ENCODE results near the gene NPIPB2. TPM values are rescaled to one million over a fixed set of nuclear protein-coding genes. Genes with fewer than 3 reads are reported as not detected.

NPIPB2 gene
- total and polyA plus RNA-seq, 2 of the 13 experiments (the other 11 are each of a cell fraction or from before 2014, with no cell fraction given), result 1.8 to 4.1 TPM

DNA sequence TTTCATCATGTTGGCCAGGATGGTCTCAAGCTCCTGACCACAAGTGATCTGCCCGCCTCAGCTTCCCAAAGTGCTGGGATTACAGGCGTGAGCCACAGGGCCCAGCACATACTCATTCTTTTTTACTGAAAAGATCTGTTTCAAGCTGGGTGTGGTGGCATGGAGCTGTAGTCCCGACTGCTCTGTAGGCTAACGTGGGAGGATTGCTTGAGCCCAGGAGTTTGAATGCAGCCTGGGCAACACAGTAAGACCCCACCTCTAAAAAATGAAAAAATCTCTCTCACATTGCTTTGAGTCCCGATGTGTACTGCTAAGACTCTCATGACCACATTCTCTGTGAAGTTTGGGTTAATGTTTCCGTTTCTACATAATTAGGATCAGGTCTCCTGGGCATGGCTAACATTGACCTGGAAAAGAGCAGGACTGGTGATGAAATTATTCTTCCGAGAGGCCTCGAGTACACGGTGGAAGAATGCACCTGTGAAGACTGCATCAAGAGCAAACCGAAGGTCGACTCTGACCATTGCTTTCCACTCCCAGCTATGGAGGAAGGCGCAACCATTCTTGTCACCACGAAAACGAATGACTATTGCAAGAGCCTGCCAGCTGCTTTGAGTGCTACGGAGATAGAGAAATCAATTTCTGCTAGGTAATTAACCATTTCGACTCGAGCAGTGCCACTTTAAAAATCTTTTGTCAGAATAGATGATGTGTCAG lies 25.5 kb upstream of the NPIPB2 start:
- Histone ChIP-seq H3K27me3 (ENCODE audit: control insufficient read depth in 1 of 2, insufficient read depth in 2 of 2, low read length in 2 of 2) (peaks cover 4 to 19% of the 10 kb centered on the region in 2 experiments; a peak in 4 of 5 replicates), H3K36me3 (replicated peaks in 1 of 2; ENCODE audit: control insufficient read depth in 1 of 2, insufficient read depth in 2 of 2, low read length in 2 of 2) (no peaks in the 10 kb centered on the region), H2AFZ (ENCODE audit: low read length) (peak overlapping the region; percentile 24), H3K27ac (ENCODE audit: extremely low read length, insufficient read depth, low read length) (no peak overlapping the region), H3K9ac (ENCODE audit: insufficient read depth, low read depth, low read length) (no peak overlapping the region), H3K79me2 (ENCODE audit: insufficient read depth, low read length) (no peaks in the 10 kb centered on the region), H3K9me3 (ENCODE audit: low read length) (no peaks in the 10 kb centered on the region), H4K20me1 (ENCODE audit: insufficient read depth, low read length) (no peaks in the 10 kb centered on the region), H3K4me3 (replicated peaks in 1 of 3; ENCODE audit: insufficient read depth in 1 of 3, low read depth in 2 of 3, low read length in 3 of 3) (no peak overlapping the region), H3K4me2 (ENCODE audit: low read depth, low read length) (no peak overlapping the region; the same call in 1 of the 2 replicates), H3K4me1 (ENCODE audit: insufficient read depth, low read length) (peaks cover 25% of the 10 kb centered on the region)
- DNase-seq (ENCODE audit: low spot score), result no peak
- peak; percentile 81 for TF ChIP-seq ZNF121 (CRISPR knock-in tag; IDR thresholded peaks at IDR 0.05)
- no peak for TF ChIP-seq SETDB1 (CRISPR knock-in tag; IDR thresholded peaks at IDR 0.05; ENCODE audit: borderline replicate concordance)
- no peak for ATAC-seq
- in situ Hi-C loops (cut with HindIII; ENCODE audit: extremely low pct_ligation_motif_present, low pct_unique_long_range_greater_than_20kb), result no loop called here
- WGBS (ENCODE audit: low lambda C conversion rate), result 17% methylated on average over 17 of the region's 17 CpGs
- no peak for FAIRE-seq
- intact Hi-C loops (cut with micrococcal nuclease; ENCODE audit: unreplicated experiment), result no loop called here
- BruUV-seq (replicated peaks), result no TSS peak
- ChIA-PET CTCF (ENCODE audit: low intra/inter-chr PET ratio, low total read pairs) (no interaction called here), POLR2A (interaction anchor here (1.5 kb wide), 1 partner anchor 9 kb away, joined by 12 read pairs; the partner anchor contains the start of gene SNX29)

DNA sequence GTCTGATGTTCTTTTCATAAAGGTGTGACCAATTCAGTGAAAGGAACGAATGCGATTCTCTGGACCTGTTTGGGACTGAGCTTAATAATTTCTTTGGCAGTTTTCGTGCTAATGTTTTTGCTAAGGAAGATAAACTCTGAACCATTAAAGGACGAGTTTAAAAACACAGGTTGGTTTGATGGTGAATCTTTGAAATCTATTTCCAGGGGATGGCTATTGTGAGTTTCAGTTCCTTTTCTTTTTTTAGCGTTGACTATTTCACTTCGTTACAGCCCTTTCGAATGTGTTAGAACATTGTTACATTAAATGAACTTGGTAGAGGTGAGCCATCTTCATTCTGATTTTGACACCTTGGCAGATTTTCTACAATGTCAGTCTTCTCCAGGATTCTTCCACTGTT lies 24.3 kb upstream of the NPIPB2 start:
- Histone ChIP-seq H3K4me1 (ENCODE audit: insufficient read depth, low read length) (peaks cover 28% of the 10 kb centered on the region), H2AFZ (ENCODE audit: low read length) (no peak overlapping the region), H3K9me3 (ENCODE audit: low read length) (no peaks in the 10 kb centered on the region), H3K27me3 (ENCODE audit: control insufficient read depth in 1 of 2, insufficient read depth in 2 of 2, low read length in 2 of 2) (peaks cover 4 to 19% of the 10 kb centered on the region in 2 experiments; a peak in 4 of 5 replicates), H3K79me2 (ENCODE audit: insufficient read depth, low read length) (no peaks in the 10 kb centered on the region), H3K27ac (ENCODE audit: extremely low read length, insufficient read depth, low read length) (no peak overlapping the region), H3K9ac (ENCODE audit: insufficient read depth, low read depth, low read length) (no peak overlapping the region), H4K20me1 (ENCODE audit: insufficient read depth, low read length) (no peaks in the 10 kb centered on the region), H3K4me3 (replicated peaks in 1 of 3; ENCODE audit: insufficient read depth in 1 of 3, low read depth in 2 of 3, low read length in 3 of 3) (no peak overlapping the region), H3K36me3 (replicated peaks in 1 of 2; ENCODE audit: control insufficient read depth in 1 of 2, insufficient read depth in 2 of 2, low read length in 2 of 2) (no peaks in the 10 kb centered on the region), H3K4me2 (ENCODE audit: low read depth, low read length) (no peak overlapping the region)
- FAIRE-seq (no peak), ATAC-seq (no peak), DNase-seq (ENCODE audit: low spot score) (no peak)
- POLR2A ChIA-PET, result interaction anchor here (3.6 kb wide), 1 partner anchor 11 kb away, joined by 17 read pairs; the partner anchor contains the start of gene SNX29
- WGBS (ENCODE audit: low lambda C conversion rate), result 53% methylated on average over 7 of the region's 7 CpGs
- no TSS peak for BruUV-seq (replicated peaks)
- CTCF ChIA-PET (ENCODE audit: low intra/inter-chr PET ratio, low total read pairs), result no interaction called here
- intact Hi-C loops (cut with micrococcal nuclease; ENCODE audit: unreplicated experiment), result no loop called here
- in situ Hi-C loops (cut with HindIII; ENCODE audit: extremely low pct_ligation_motif_present, low pct_unique_long_range_greater_than_20kb), result no loop called here
- TF ChIP-seq, protein P1, sequence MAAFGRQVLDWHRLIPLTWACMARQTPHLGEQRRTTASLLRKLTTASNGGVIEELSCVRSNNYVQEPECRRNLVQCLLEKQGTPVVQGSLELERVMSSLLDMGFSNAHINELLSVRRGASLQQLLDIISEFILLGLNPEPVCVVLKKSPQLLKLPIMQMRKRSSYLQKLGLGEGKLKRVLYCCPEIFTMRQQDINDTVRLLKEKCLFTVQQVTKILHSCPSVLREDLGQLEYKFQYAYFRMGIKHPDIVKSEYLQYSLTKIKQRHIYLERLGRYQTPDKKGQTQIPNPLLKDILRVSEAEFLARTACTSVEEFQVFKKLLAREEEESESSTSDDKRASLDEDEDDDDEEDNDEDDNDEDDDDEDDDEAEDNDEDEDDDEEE (CRISPR knock-in tag; IDR thresholded peaks at IDR 0.05), result no peak
- TF ChIP-seq, protein P2, sequence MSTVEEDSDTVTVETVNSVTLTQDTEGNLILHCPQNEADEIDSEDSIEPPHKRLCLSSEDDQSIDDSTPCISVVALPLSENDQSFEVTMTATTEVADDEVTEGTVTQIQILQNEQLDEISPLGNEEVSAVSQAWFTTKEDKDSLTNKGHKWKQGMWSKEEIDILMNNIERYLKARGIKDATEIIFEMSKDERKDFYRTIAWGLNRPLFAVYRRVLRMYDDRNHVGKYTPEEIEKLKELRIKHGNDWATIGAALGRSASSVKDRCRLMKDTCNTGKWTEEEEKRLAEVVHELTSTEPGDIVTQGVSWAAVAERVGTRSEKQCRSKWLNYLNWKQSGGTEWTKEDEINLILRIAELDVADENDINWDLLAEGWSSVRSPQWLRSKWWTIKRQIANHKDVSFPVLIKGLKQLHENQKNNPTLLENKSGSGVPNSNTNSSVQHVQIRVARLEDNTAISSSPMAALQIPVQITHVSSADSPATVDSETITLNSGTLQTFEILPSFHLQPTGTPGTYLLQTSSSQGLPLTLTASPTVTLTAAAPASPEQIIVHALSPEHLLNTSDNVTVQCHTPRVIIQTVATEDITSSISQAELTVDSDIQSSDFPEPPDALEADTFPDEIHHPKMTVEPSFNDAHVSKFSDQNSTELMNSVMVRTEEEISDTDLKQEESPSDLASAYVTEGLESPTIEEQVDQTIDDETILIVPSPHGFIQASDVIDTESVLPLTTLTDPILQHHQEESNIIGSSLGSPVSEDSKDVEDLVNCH (CRISPR knock-in tag; IDR thresholded peaks at IDR 0.05), result no peak
- TF ChIP-seq ZFP37 (CRISPR knock-in tag; IDR thresholded peaks at IDR 0.05; ENCODE audit: borderline replicate concordance) (no peak), ZNF136 (CRISPR knock-in tag; IDR thresholded peaks at IDR 0.05; ENCODE audit: low read depth) (no peak), JARID2 (CRISPR knock-in tag; IDR thresholded peaks at IDR 0.05; ENCODE audit: insufficient replicate concordance) (no peak), MED8 (CRISPR knock-in tag; IDR thresholded peaks at IDR 0.05; ENCODE audit: insufficient replicate concordance) (no peak), ZMYM4 (CRISPR knock-in tag; IDR thresholded peaks at IDR 0.05) (no peak), ZBTB3 (CRISPR knock-in tag; IDR thresholded peaks at IDR 0.05; ENCODE audit: borderline replicate concordance, low read depth) (no peak)
- TF ChIP-seq, protein P3, sequence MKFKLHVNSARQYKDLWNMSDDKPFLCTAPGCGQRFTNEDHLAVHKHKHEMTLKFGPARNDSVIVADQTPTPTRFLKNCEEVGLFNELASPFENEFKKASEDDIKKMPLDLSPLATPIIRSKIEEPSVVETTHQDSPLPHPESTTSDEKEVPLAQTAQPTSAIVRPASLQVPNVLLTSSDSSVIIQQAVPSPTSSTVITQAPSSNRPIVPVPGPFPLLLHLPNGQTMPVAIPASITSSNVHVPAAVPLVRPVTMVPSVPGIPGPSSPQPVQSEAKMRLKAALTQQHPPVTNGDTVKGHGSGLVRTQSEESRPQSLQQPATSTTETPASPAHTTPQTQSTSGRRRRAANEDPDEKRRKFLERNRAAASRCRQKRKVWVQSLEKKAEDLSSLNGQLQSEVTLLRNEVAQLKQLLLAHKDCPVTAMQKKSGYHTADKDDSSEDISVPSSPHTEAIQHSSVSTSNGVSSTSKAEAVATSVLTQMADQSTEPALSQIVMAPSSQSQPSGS (CRISPR knock-in tag; IDR thresholded peaks at IDR 0.05), result no peak
- TF ChIP-seq, protein P4, sequence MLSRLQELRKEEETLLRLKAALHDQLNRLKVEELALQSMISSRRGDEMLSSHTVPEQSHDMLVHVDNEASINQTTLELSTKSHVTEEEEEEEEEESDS (CRISPR knock-in tag; IDR thresholded peaks at IDR 0.05; ENCODE audit: borderline replicate concordance), result no peak
